Kidney tubule cell (primary cell): ENCODE data around the gene DNMT3A.
"Not testable (repeated sequence)": the region's sequence is repeated elsewhere in the genome, so short reads cannot be mapped to it uniquely, and the experiment has no call there.

Experiments
- DNase-seq: peaks from one replicate; pipeline ENCODE4 v3.0.0-alpha.2; 2018; ENCODE audit warnings: low spot score

The DNMT3A gene

DNA sequence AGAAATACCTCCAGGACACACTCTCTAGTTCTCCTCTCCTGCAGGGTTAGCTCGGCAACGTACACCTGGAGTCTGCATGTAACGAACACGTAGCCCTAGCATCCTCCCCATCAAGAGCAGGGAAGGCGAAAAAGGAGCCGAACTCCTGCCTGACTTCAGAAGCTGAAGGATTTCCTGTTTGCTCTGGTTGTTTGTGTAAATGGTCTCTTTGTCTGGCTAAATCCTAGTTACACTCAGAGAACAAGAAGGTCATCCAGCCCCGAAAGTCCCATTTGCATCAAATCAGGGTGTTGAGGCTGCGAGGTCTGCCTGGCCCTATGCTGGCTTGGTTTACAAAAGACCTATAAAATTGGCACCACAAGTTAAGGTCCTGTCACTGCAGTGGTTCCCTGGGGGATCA, 107.0 kb downstream of the DNMT3A start:
- DNase-seq: no peak

- no peak for DNase-seq
Measured at GRCh38 chr2:25233916-25234605, 107.7 kb downstream of the DNMT3A start.

GRCh38 chr2:25232248-25232825, 109.4 kb downstream of the DNMT3A start:
- DNase-seq: no peak

GRCh38 chr2:25230948-25231311, 110.8 kb downstream of the DNMT3A start:
- DNase-seq: no peak

GRCh38 chr2:25230198-25230947, 111.4 kb downstream of the DNMT3A start:
- DNase-seq: no peak

DNA sequence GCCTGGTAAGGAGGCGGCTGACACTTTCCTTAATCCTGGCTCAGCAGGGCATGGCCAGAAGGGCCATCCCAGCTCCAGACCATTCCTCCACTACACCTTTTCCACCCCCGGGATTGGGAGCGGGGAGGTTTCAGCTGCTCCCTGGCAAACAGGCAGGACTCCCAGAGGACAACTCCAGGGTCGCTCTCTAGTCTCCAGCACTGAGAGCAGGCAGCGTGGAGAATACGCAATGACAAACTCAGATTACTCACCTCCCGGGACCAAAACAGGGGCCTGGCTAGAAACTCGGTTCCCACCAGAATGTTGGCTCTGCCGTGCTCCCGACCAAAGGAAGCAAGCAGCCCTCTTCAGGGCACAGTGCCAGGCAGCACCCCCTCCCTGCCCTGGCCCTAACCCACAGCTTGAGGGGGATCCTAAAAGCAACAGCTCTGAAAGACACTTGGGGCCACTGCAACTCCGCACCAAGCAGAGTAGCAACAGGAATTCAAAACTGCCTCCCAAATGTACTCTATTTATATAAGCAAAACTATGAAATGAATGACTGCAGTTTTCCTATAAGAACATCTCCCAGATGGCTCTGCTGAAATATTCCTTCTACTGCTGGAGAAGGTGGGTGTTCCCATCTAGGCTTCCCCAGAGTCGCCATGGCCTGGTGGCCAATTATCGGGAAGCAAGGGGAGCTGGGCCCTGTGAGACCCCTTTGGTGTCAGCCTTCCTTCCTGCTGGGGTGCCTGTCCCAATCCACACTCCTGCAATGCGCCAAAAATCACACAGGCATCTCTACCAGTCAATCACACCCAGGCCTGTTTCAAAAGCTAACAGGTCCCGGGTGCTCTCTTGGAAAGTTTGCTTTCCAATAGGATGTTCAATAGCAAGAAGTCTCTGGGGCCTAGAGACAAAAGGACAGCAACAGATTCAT, 112.2 kb downstream of the DNMT3A start:
- DNase-seq: no peak

DNA sequence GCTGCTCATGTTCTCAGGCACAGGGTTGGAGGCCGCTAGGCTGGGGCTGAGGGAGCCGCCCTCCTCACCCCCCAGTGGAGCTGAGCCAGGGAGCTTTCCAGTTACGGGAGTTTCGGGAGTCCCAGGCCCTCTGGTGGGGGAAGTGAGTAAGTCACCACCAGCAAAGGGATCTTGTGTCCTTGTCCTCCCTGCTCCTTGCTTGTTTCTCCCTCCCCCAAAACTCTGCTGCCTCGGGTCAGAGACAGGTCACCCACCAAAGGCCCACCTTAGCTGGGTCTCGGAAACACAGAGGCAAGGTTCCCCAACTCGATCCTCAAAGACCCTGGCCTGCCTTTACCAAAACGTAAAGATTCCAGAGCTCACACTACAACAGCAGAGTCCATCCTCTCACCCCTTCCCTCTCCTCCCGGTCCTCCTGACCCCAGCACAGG, 112.9 kb downstream of the DNMT3A start:
- DNase-seq: peak; percentile 73

GRCh38 chr2:25227576-25227975, 114.1 kb downstream of the DNMT3A start:
- DNase-seq: no peak

GRCh38 chr2:25226827-25227226, 114.9 kb downstream of the DNMT3A start:
- DNase-seq: no peak

- no peak for DNase-seq
Measured at GRCh38 chr2:25222477-25223121, 119.1 kb downstream of the DNMT3A start.

DNA sequence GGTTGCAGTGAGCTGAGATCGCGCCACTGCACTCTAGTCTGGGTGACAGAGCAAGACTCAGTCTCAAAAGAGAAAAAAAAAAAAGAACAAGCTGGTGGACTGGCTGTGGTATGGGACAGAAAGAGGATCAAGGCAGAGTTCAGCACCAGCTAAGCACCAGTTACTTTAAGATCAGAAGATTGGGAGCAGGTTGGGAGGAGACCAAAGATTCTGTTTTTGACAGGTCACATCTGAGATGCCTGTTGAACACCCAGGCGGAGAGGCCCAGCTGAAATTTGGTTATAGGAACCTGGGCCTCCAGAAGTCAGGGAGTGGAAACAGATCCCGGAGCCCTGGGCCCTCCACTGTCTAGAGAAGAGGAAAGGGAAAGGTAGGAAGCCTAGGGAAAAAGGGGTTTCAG, 120.1 kb downstream of the DNMT3A start:
- DNase-seq: no peak

DNA sequence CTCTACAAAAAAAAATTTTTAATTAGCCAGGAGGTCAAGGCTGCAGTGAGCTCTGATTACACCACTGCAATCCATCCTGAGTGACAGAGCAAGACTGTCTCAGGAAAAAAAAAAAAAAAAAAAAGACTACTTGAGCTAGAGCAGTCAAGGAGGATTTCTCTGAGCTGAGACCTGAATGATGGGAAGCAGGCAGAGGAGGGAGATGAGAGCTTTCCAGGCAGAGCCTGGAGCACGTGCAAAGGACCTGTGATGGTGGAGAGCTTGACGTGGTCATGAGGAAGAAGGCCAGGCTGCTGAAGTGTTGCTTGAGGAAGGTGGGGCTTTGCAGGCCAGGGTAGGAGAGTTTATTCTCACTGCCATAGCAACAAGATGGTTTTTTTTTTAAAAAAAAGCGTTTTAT, 121.4 kb downstream of the DNMT3A start:
- DNase-seq: no peak

GRCh38 chr2:25219621-25220020, 122.1 kb downstream of the DNMT3A start:
- DNase-seq: no peak

DNA sequence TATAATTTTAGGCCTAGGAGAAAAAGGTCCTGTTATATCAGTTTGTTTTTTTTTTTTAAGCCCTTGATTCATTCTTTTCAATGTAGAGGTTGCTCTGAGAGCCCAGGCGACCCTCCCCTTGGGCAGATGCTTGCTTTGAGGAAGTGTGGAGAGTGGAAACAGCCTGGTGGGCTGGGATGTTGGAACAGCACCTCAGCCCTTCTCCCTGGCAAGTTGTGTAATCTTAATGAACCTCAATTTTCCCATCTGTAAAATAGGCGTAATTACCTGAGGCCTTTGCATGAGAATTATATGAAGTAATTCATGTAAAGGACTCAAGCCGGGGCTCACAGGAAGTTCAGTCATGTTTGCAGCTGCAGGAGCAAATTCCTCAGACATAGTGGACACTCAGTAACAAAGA, 123.6 kb downstream of the DNMT3A start:
- DNase-seq: no peak

- peak; percentile 13 for DNase-seq
Measured at GRCh38 chr2:25215948-25216679, 125.6 kb downstream of the DNMT3A start.

- no peak for DNase-seq
Measured at GRCh38 chr2:25215232-25215631, 126.5 kb downstream of the DNMT3A start.

- no peak for DNase-seq
Measured at GRCh38 chr2:25213229-25213628, 128.5 kb downstream of the DNMT3A start.

DNA sequence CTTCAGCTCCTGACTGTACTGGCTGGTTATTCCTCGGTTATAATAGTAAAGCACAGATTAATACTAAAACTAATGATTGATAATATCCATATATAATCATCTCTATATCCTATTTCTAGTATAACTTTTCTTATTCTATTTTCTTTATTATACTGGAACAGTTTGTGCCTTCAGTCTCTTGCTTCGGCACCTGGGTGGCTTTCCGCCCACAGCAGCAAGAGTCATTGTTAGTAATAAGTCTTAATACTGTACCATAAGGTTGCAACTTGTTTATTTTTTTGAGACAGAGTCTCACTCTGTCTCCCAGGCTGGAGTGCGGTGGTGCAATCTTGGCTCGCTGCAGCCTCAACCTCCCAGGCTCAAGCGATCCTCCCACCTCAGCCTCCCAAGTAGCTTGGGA, 130.8 kb downstream of the DNMT3A start:
- DNase-seq: not testable (repeated sequence)

GRCh38 chr2:25207078-25207545, 134.6 kb downstream of the DNMT3A start:
- no peak for DNase-seq

- DNase-seq: no peak
Measured at GRCh38 chr2:25204190-25204838, 137.4 kb downstream of the DNMT3A start.
